ENCODE measurements around the gene CD151. TPM values are rescaled to one million over a fixed set of nuclear protein-coding genes. Genes with fewer than 3 reads are reported as not detected.

The CD151 gene
- total RNA-seq, 1 experiment from 2014 or later: 296 TPM

GRCh38 chr11:883527-883926 is 50.8 kb downstream of the CD151 start:
- no peak overlapping the region for H3K4me2 ChIP-seq (ENCODE audit: low read length)
- POLR2A ChIA-PET: no interaction called here
- no peak overlapping the region for H3K9ac ChIP-seq (ENCODE audit: low read length)
- H3K79me2 ChIP-seq (ENCODE audit: insufficient read depth, low read length): no peaks in the 10 kb centered on the region
- CTCF ChIA-PET: no interaction called here
- H3K27ac ChIP-seq (ENCODE audit: low read depth, low read length): no peak overlapping the region
- no peaks in the 10 kb centered on the region for H3K4me1 ChIP-seq (ENCODE audit: control insufficient read depth in 1 of 2, insufficient read depth in 2 of 2, low read length in 2 of 2)
- H3K36me3 ChIP-seq (ENCODE audit: control insufficient read depth in 1 of 2, insufficient read depth in 2 of 2, low read length in 2 of 2): peaks cover 3 to 4% of the 10 kb centered on the region in 2 experiments; a peak in 2 of 4 replicates
- intact Hi-C loops (cut with micrococcal nuclease): no loop called here
- H4K20me1 ChIP-seq (ENCODE audit: insufficient read depth): no peaks in the 10 kb centered on the region
- BruUV-seq (replicated peaks): no TSS peak
- no peaks in the 10 kb centered on the region for H3K9me2 ChIP-seq (ENCODE audit: insufficient read depth)
- TF ChIP-seq, protein P1, sequence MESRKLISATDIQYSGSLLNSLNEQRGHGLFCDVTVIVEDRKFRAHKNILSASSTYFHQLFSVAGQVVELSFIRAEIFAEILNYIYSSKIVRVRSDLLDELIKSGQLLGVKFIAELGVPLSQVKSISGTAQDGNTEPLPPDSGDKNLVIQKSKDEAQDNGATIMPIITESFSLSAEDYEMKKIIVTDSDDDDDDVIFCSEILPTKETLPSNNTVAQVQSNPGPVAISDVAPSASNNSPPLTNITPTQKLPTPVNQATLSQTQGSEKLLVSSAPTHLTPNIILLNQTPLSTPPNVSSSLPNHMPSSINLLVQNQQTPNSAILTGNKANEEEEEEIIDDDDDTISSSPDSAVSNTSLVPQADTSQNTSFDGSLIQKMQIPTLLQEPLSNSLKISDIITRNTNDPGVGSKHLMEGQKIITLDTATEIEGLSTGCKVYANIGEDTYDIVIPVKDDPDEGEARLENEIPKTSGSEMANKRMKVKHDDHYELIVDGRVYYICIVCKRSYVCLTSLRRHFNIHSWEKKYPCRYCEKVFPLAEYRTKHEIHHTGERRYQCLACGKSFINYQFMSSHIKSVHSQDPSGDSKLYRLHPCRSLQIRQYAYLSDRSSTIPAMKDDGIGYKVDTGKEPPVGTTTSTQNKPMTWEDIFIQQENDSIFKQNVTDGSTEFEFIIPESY (IDR thresholded peaks at IDR 0.05; ENCODE audit: extremely low read depth, insufficient replicate concordance, low read length): no peak
- TF ChIP-seq, protein P2, sequence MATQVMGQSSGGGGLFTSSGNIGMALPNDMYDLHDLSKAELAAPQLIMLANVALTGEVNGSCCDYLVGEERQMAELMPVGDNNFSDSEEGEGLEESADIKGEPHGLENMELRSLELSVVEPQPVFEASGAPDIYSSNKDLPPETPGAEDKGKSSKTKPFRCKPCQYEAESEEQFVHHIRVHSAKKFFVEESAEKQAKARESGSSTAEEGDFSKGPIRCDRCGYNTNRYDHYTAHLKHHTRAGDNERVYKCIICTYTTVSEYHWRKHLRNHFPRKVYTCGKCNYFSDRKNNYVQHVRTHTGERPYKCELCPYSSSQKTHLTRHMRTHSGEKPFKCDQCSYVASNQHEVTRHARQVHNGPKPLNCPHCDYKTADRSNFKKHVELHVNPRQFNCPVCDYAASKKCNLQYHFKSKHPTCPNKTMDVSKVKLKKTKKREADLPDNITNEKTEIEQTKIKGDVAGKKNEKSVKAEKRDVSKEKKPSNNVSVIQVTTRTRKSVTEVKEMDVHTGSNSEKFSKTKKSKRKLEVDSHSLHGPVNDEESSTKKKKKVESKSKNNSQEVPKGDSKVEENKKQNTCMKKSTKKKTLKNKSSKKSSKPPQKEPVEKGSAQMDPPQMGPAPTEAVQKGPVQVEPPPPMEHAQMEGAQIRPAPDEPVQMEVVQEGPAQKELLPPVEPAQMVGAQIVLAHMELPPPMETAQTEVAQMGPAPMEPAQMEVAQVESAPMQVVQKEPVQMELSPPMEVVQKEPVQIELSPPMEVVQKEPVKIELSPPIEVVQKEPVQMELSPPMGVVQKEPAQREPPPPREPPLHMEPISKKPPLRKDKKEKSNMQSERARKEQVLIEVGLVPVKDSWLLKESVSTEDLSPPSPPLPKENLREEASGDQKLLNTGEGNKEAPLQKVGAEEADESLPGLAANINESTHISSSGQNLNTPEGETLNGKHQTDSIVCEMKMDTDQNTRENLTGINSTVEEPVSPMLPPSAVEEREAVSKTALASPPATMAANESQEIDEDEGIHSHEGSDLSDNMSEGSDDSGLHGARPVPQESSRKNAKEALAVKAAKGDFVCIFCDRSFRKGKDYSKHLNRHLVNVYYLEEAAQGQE (IDR thresholded peaks at IDR 0.05; ENCODE audit: low read depth): no peak
- TF ChIP-seq RAD21 (IDR thresholded peaks at IDR 0.05; ENCODE audit: low read depth) (no peak), JUND (IDR thresholded peaks at IDR 0.05) (no peak), SIN3A (IDR thresholded peaks at IDR 0.05; ENCODE audit: low read depth) (no peak), FOSL1 (IDR thresholded peaks at IDR 0.05; ENCODE audit: low read depth) (no peak), SP1 (IDR thresholded peaks at IDR 0.05; ENCODE audit: low read depth) (no peak), EZH2 (IDR thresholded peaks at IDR 0.05) (no peak), TCF7L2 (IDR thresholded peaks at IDR 0.05; ENCODE audit: borderline replicate concordance, extremely low read depth, insufficient read depth, insufficient read length) (no peak), ZFX (IDR thresholded peaks at IDR 0.05) (no peak), ZNF274 (IDR thresholded peaks at IDR 0.05; ENCODE audit: low read depth, low read length) (no peak), CEBPB (IDR thresholded peaks at IDR 0.05; ENCODE audit: low read depth) (no peak), POLR2A (IDR thresholded peaks at IDR 0.05; ENCODE audit: borderline replicate concordance, extremely low read depth, insufficient read depth, insufficient read length) (no peak), ELF1 (IDR thresholded peaks at IDR 0.05; ENCODE audit: borderline replicate concordance, low read depth) (no peak)
- TF ChIP-seq, protein P3, sequence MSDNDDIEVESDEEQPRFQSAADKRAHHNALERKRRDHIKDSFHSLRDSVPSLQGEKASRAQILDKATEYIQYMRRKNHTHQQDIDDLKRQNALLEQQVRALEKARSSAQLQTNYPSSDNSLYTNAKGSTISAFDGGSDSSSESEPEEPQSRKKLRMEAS (IDR thresholded peaks at IDR 0.05): no peak
- TF ChIP-seq, protein P4, sequence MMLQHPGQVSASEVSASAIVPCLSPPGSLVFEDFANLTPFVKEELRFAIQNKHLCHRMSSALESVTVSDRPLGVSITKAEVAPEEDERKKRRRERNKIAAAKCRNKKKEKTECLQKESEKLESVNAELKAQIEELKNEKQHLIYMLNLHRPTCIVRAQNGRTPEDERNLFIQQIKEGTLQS (IDR thresholded peaks at IDR 0.05): no peak
- TF ChIP-seq, protein P5, sequence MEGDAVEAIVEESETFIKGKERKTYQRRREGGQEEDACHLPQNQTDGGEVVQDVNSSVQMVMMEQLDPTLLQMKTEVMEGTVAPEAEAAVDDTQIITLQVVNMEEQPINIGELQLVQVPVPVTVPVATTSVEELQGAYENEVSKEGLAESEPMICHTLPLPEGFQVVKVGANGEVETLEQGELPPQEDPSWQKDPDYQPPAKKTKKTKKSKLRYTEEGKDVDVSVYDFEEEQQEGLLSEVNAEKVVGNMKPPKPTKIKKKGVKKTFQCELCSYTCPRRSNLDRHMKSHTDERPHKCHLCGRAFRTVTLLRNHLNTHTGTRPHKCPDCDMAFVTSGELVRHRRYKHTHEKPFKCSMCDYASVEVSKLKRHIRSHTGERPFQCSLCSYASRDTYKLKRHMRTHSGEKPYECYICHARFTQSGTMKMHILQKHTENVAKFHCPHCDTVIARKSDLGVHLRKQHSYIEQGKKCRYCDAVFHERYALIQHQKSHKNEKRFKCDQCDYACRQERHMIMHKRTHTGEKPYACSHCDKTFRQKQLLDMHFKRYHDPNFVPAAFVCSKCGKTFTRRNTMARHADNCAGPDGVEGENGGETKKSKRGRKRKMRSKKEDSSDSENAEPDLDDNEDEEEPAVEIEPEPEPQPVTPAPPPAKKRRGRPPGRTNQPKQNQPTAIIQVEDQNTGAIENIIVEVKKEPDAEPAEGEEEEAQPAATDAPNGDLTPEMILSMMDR (IDR thresholded peaks at IDR 0.05 in 2 of 3, conservative IDR thresholded peaks at IDR 0.05 in 1 of 3; ENCODE audit: borderline replicate concordance in 1 of 3, insufficient read depth in 1 of 3, low read depth in 2 of 3, low read length in 2 of 3): no peak
- no peaks in the 10 kb centered on the region for H3K27me3 ChIP-seq (ENCODE audit: insufficient read depth, low read length)
- H2AFZ ChIP-seq (ENCODE audit: low read depth, low read length, poor library complexity, severe bottlenecking): no peak overlapping the region
- RAD21 ChIA-PET (ENCODE audit: low non-redundant PET in 1 of 2, low total read pairs in 2 of 2, uncharacterized antibody in 2 of 2, unreplicated experiment in 2 of 2): no interaction called here
- DNase-seq (ENCODE audit: low read depth, low spot score): no peak
- ATAC-seq: no peak
- no peak overlapping the region for H3K4me3 ChIP-seq (replicated peaks in 1 of 2; ENCODE audit: low read depth in 1 of 2, low read length in 2 of 2)
- H3K9me3 ChIP-seq (ENCODE audit: control insufficient read depth in 1 of 2, insufficient read depth in 1 of 2, low read depth in 1 of 2, low read length in 2 of 2): no peaks in the 10 kb centered on the region
